CD1c-positive myeloid dendritic cell (primary cell): ENCODE results near the gene PIGC.

Experiments used
- DNase-seq: peaks from one replicate; pipeline ENCODE4 v3.0.0-alpha.2; 2016; ENCODE audit errors: extremely low spot score

PIGC gene

DNA sequence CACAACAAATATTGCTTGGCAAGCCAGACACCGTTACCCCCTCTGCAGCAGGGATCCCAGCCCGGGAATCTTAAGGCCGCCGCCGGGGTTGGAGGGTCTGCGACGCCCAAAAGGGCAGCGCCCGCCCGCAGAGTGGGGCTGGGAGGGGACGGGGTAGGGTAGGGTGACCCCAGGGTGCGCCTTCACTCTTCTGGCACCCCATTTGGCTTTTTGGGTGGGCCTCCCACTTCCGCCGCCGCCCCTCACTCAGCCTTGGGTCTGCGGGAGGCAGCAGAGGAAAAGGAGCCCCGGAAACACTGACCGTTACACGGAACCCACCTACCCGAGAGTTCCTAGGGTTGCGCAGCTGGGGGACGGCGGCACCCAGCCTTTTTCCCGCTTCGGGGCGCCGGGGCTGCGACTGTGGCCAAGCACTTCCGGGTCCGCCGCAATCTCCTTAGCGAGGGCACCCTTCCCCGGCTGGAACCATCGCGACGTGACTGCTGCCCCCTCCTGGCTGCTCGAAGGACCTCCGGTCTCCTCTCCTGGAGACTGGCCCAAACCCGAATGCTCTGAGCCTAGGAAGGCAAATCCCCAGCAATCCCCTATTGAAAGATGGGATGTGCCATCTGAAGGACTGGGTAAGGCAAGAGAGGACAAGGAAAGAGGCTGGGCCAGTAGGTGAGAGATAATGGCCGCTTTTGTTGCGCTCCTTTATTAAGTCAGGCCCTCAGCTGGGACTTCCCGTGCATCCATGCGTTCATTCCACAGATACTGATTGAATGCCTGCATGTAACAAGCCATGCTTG lies at the start of gene PIGC:
Gene PIGC, minus strand, starts transcription at position 404 of the 788 bp plus-strand sequence. CDS start 1,447 bp downstream, outside the sequence.
- DNase-seq, result peak; percentile 92

DNA sequence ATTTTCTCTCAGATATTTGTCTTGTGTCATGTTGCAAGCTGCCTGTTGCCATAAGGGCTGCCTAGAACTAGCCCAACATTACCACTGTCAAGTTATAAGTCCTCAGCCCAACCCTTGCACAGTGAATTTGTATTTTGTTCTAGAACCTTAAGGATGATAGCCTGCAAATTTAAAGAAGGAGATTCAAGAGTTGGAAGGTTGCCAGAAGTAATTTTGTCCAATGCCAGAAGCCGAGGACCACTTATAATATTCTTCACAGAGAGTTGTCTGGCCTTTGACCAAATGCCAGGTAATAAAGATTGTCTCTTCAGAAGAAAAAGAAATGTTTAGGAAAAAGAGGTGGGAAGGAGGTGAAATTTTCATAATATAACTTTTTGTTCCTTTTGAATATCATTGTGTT lies 48.6 kb upstream of the PIGC start:
- DNase-seq, result no peak

DNA sequence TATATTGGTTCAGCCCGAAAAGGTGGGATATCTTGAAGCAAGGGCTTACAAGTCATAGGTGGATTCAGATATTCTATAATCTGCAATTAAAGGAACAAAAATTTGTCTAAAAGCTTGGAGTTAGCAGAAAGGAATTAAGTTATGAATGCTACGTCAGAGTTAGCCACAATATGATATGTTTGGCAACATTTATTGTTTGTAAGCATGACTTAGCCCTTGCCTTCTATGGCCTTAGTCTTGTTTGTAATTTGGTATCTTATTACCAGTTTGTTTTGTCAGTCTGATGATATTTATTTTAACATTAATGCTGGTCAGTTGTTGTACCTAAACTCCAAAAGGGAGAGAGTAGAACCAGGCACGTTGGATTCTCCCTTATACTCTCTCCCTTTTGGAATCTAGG lies 46.0 kb upstream of the PIGC start:
- no peak for DNase-seq

DNA sequence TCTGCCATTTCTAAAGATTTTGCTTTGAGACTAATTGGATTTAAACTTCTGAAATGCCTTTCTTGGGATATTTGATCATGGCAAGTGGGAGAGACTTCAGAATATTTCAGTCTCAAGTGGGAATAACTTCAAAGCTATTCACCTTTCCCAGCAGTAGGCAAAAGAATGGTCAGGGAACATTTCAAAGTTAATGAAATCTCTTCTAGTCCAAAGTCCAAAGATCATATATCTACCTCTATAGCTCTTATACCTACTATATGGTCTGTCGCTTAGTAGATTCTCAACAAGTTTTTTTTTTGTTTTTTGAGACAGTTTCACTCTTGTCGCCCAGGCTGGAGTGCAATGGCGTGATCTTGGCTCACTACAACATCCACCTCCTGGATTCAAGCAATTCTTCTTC lies 44.5 kb upstream of the PIGC start:
- DNase-seq, result no peak

DNA sequence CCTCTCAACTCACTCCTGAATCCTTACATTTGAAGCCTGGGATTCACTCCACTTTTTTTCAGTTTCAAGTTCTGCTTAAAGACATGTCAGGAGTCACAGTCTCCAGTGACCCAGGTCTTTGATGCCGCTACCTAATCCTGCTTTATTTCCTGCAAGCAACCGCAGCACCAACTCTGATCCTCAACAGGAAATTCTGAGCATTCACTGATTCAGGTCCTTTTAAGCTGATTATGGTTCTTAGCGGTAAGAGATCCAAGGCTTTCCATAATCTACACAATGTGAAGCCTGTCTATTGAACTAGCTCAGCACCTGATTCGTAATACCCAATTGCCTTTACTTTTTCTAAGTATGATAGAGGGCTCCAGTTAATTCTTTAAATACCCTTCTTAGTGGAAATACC lies 43.7 kb upstream of the PIGC start:
- no peak for DNase-seq

DNA sequence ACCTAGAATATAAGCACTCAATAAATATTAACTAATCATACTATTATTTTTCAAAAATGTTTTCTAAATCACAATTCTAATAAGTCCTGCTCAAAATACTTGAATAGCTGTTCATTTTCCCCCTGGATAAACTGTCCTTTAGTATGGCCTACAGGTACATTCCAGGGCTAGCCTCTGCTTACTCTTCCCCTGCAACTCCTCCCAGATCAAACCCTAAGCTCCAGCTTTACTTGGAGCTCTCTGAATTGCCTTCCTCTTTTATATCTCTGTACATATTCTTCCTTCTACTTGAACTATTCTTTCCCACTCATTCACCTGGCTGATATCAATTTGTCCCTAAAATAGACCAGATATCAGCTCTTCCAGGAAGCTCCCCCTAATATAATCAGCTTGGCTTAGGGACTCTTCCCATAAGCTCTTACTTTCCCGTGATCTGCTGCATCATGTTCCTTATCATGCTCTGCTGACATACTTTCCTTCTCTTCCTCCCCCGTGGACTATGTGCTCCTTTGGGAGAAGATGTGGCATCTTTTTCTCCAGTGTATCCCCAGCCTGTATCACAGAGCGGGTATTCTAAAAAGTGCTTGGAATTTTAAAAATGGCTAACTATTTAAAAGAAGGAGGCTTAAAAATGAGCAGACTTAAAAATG lies 43.1 kb upstream of the PIGC start:
- DNase-seq, result no peak

DNA sequence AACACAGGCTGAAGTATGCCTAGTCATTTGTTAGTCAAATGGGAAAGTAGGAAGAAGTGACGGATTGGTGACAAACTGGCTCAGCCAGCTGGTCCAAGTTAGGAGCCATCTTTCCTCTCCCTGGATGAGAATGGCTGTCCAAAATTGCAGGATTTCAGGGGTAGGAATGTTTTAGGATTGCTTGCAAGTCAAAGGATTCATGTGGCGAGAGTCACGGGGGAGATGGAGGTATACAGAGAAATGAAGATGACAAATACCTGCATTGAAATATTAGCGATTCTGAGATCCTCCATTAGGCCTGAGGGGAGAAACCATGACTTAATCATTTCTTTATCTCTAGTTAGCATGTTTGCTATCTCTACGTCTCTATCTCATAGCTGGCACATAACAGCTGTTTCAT lies 41.8 kb upstream of the PIGC start:
- DNase-seq, result no peak

DNA sequence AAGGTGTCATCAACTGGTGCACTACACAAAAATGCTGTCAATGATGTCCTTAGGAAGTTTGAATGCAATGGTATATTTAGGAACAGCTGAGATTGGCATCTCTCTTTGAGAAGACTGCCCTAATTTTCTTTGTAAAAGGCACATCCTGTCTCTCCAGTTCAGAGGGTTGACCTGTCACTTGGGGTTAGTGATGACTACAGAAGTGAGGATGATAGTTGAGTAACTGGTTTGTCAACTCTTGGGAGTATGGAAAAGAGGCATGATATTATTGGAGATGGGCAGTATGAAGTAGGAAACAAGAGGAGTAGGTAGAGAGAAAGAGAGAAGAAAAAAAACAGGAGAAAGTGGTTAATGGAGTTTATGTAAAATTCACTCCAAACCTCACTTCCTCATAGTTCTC lies 40.4 kb upstream of the PIGC start:
- DNase-seq, result no peak

DNA sequence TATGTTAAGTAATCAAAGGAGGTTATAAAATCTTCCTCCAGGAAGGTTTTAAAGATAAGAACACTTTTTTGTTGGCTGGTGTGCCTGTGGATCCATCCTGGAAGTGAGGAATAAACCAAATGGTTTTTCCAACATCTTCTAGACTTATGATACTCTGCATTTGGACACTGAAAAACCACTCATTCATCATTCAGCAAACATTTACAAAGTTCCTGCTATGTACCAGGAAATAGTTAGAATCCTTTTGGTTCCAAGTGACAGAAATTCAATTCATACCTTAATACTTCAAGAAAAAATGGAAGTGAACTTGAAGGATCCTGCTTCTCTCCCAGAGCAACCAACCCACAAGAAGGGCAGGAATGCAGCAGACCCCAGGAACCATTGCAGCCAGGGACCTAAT lies 39.6 kb upstream of the PIGC start:
- DNase-seq, result no peak

DNA sequence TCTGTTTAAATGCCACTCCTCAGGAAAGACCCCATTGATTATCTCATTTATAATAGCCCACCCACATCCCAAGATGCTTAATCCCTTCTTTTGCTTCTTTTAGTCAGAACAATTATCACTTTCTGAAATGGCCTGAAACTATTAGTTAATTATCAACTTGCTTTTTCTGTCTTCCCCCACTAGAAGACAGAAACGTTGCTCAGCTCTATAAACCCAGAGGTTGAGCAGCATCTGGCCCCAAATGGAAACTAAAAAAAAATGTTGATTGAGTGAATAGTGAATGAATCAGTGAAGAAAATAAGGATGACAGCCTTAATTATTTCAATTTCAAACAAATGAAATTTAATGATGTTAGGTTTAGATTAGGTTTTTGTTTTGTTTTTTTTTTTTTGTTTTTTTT lies 38.2 kb upstream of the PIGC start:
- DNase-seq, result no peak

DNA sequence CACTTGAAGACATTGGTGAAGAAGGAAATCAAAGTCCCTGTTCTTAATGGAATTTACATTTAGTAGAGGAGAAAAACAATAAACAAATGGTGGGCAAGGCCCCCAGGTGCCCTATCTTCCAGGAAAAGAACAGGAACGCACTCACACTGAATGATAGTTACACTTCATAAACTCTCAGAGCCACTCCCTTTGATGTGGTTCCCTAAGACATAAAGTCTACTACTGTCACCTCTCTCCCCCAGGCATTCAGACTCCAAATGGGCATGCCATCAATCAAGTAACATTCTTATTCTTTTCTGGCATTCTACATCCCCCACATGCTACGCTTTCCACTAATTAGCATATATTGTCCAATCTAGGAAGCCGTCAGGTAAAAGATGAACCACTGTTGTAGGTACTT lies 36.6 kb upstream of the PIGC start:
- no peak for DNase-seq

DNA sequence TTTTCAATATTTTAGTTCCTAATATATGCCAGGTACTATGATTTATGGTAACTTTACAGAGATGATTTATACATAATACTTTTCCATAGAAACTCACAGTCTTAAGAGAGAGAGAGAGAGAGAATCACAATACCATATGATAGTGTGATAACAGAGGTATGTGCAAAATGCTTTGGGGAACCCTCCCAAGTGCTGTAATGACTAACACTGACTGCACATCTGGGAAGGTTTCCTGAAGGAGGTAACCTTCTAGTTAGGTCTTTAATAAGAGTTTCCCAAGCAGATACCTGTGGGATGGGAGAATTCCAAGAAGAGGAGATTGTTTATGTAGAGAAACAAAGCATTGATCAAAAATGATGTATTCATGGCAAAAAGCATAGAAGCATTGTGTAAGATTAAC lies 34.6 kb upstream of the PIGC start:
- DNase-seq, result no peak

DNA sequence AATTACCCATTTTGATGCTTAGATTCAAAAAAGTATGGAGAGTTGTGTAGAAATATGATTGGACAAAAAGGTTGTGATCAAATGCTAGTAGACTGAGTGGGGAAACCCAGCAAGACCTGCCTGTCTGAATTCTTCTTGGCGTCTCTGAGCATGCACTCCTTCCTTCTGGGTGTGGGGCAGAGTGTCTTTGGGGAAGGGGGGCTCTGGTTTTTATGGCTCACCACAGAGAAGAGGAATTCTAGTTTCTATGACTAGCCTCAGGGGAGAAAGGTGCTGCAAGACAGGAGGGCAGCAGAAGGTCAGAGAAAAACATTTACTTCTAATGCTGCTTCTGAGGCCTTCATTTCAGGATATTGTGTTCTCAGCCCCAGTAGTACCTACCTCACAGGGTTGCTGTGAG lies 33.9 kb upstream of the PIGC start:
- no peak for DNase-seq

DNA sequence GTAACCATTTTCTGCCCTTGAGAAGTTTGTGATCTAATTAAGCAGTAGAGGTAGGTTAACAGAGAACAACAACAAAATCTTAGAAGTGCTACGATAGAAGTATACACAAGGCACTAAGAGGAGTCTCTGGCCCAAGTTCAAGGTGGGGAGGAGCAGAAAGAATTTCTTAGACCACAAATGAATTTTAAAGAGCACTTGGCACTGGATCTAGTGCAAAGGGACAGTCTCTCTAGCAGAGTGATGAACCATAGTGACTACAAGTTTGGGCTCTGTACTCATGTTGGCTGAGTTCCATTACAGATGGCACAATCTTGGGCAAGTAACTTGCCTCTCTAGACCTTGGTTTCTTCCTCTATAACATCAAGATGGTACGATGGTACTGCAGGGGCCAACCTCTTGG lies 33.3 kb upstream of the PIGC start:
- no peak for DNase-seq

DNA sequence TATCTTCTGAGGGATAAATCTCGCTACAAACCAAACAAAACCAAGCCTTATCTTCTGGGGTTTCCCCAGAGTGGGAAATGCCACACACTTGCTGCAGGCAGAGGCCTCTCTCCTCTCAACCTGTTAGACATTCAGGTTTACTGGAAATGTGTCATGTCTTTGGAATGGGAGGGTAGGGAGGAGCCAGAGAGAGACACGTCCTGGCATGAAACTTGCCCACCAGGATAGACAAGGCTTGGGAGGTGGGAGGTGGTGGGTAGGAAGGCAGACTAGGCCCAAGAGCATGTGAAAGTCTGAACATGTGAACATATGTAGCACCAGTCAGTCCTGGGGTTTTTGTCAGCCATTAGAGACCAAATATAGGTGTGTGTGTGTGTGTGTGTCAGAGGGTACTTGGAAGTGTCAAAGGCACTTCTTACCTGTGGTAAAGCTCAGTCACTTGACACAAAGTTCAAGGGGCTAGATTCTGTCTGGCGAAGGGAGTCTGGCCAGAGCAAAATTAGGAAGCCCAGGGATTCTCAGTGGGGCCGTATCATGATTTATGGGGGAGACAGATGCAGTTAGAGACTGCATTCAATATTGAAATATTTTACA lies 32.4 kb upstream of the PIGC start:
- no peak for DNase-seq

DNA sequence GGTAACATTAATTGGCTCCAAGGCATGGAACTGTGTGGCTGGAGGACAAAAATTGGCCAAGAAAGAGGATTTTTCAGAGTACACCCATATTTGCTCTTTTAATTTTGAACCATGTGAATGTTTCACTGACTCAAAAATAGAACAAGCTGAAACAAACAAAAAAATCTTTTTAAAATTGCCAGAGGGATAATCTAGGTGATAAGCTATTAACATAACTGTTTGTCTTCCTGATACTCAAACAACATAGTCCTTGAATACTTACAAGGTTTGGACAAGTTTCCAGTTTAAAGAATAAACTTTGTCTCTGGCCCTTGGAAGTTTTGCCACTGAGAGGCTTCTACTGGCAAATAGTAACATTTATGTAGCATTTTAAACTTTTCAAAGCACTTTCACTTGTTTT lies 30.0 kb upstream of the PIGC start:
- no peak for DNase-seq

DNA sequence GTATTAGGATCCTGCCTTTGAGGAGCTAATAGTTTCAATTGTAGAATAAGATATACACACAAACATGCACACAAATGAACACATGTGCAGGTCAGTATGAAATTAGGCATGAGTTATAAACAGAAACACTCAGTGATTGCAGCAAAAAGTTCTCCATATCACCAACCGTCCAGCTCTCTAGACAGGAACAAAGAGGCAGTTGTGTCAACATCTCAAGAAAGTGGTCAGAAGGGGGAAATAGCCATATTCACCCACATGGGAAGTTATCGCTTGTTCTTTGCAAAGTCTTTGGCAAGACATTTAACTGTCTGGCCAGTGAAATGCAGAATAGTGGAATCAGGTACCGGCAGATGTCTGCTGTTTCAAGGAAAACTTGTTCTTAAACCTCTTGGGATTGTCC lies 29.4 kb upstream of the PIGC start:
- peak; percentile 75 for DNase-seq

DNA sequence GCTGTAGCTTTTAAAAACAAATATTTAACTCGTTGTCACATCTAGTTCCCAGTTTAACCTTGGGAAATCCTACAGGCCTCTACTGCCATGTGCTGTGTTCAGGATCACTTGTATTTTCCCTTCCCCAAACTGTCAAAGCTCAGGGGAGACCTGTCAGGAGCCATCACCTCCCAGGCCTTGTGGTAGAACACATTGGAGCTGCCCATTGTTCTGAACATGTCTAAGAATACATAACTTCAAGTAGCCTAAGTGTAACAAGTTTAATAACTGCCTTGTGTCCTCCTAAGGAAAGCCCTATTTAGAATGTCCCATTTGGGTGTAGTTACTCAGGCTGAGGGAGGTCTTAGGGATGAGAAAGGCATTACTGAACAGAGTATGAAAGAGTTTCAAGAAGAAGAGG lies 28.6 kb upstream of the PIGC start:
- DNase-seq, result no peak

DNA sequence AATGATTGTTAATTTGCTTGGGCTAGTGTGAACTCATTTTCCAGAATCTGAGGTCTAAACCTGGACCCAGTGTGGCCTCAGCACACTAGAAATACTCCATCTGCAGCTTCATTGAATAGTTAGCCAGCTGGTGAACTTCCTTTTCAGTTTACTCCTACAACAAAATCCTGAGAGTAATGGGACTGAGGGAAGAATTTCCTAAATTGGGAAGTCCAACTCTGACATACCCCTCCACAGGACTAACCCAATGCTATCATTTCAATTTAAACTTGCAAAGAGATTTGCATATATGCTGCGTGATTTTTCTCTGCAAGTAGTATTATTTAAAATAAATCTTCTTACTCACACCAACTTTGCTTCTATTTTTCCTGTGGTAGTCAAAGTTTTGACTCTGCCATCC lies 27.8 kb upstream of the PIGC start:
- no peak for DNase-seq

DNA sequence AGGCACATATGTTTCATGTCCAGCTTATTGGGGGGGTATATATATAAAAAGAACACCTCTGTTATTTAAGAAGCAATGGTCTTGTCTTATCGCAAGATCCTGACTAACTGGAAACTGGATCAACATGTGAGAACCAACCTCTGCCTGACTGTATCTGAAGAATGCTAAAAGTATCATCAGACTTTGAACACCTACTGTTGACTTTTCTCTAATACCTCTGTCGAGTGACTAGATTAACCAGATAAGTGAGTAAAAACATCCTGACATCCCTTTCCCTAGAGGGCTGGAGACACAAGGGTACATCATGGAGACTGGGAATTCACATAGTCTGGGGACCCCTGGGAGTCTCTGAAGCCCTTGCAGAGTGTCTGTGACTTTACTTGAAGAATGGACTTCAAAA lies 26.3 kb upstream of the PIGC start:
- no peak for DNase-seq

DNA sequence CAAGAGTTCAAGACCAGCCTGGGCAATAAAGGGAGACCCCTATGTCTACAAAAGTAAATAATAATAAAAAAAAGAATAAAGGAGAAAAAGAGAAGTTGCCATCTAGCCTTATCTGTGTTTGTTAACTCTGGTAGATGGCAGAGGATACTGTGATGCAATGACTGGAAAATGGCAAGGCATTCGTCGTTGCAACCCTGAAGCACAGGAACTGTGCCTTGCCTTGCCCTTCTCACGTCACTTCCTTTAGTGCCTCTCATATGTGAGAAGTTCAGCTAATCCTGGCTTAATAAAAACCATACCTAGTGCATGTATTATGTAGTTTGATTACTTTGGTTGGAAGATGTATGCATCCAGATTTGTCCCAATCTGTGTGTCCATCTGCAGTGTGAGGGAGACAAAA lies 25.8 kb upstream of the PIGC start:
- DNase-seq, result no peak

DNA sequence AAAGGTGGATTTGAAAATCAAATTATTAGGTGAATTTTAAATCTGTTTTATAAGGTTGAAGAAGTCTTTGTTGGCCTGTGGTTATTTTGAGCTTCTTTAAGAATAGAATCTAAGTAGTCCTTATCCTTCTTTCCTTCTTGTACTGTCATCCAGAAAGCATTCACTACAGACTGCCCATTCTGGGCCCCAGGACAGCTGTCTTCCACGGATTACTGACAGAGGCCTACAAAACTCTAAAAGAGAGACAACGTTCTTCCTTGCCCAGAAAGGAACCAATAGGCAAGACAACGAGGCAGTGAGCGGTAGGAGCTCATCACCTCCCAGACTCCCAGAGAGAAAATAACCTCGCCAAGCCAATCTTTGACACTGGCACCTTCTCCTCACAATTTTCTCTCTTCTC lies 24.4 kb upstream of the PIGC start:
- no peak for DNase-seq

DNA sequence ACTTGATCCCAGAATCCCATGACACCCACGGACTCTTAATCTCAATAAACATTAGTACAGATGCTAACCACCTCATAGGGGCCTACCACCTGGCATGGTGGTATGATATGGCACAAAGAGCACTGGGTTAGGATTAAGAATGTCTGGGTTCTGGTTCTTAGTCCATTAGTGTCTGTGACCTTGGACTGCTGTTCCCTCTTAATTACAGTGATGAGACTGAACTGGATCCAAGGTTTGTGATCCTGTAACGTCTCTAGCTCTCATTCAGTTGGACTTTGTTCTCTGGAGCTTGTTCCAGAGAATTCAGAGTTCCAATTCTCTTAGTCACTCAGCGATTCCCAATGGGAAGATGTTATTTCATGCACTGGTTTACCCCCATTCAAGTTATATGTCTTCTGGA lies 23.6 kb upstream of the PIGC start:
- no peak for DNase-seq
